GM23338 (cell line): ENCODE data around the gene KLHL21. TPM values are rescaled to one million over a fixed set of nuclear protein-coding genes. Genes with fewer than 3 reads are reported as not detected.

Source experiments
- ATAC-seq: fragments of 200-7000 bp; cut with Tn5 transposase; 3 replicates; pipeline ENCODE4 v1.9.1; 2020
- DNase-seq: peaks from one replicate; pipeline ENCODE4 v3.0.0-alpha.2; 2015; ENCODE audit warnings: low spot score
- H2AFZ ChIP-seq: fragments of 200-600 bp; sonication (generic); 2 replicates; pipeline ENCODE4 v1.8.0; 2016; ENCODE audit warnings: antibody characterized with exemption, mild to moderate bottlenecking, moderate library complexity
- H3F3A ChIP-seq: fragments of 200-600 bp; sonication (generic); replicated peaks from 2 replicates; pipeline ENCODE4 v1.8.0; 2017; ENCODE audit warnings: antibody characterized with exemption, mixed run types, low read depth
- H3K27ac ChIP-seq: fragments of 200-600 bp; sonication (generic); 2 replicates; pipeline ENCODE4 v1.6.1; 2016; ENCODE audit warnings: low read depth
- H3K27me3 ChIP-seq: fragments of 200-600 bp; sonication (generic); 2 replicates; pipeline ENCODE4 v1.8.0; 2016; ENCODE audit warnings: mild to moderate bottlenecking, mixed run types, moderate library complexity; ENCODE audit not compliant: insufficient read depth
- H3K36me3 ChIP-seq: fragments of 200-600 bp; sonication (generic); 2 replicates; pipeline ENCODE4 v1.8.0; 2016; ENCODE audit warnings: mild to moderate bottlenecking; ENCODE audit not compliant: insufficient read depth
- H3K4me1 ChIP-seq: fragments of 200-600 bp; sonication (generic); 2 replicates; pipeline ENCODE4 v1.8.0; 2016; ENCODE audit warnings: mild to moderate bottlenecking, moderate library complexity; ENCODE audit not compliant: insufficient read depth
- H3K4me2 ChIP-seq: fragments of 200-600 bp; sonication (generic); 2 replicates; pipeline ENCODE4 v1.7.1; 2017; ENCODE audit warnings: mixed run types
- H3K4me3 ChIP-seq: fragments of 200-600 bp; sonication (generic); 2 replicates; pipeline ENCODE4 v1.6.1; 2016; ENCODE audit warnings: mixed run types
- H3K79me2 ChIP-seq: fragments of 200-600 bp; sonication (generic); replicated peaks from 2 replicates; pipeline ENCODE4 v1.8.0; 2017; ENCODE audit warnings: mild to moderate bottlenecking; ENCODE audit not compliant: insufficient read depth
- H3K9me2 ChIP-seq: fragments of 200-600 bp; sonication (generic); 2 replicates; pipeline ENCODE4 v1.8.0; 2017; ENCODE audit not compliant: insufficient read depth
- H4K20me1 ChIP-seq: fragments of 200-600 bp; sonication (generic); replicated peaks from 2 replicates; pipeline ENCODE4 v1.8.0; 2017; ENCODE audit warnings: mild to moderate bottlenecking; ENCODE audit not compliant: insufficient read depth
- H3K27ac Mint-ChIP-seq: 2 replicates; pipeline ENCODE4 v1.8.0; 2020; ENCODE audit warnings: inconsistent platforms, mild to moderate bottlenecking, moderate library complexity, mixed read lengths
- H3K27me3 Mint-ChIP-seq: 3 replicates; pipeline ENCODE4 v1.8.0; 2022; ENCODE audit warnings: low read depth, mild to moderate bottlenecking, moderate library complexity, mixed read lengths, inconsistent platforms; ENCODE audit not compliant: insufficient read depth, poor library complexity
- H3K36me3 Mint-ChIP-seq: 3 replicates; pipeline ENCODE4 v1.8.0; 2021; ENCODE audit warnings: low read depth, mild to moderate bottlenecking, inconsistent platforms, moderate library complexity, mixed read lengths
- H3K4me1 Mint-ChIP-seq: 3 replicates; pipeline ENCODE4 v1.8.0; 2020; ENCODE audit warnings: mild to moderate bottlenecking, inconsistent platforms, mixed read lengths
- H3K4me3 Mint-ChIP-seq: 3 replicates; pipeline ENCODE4 v1.8.0; 2021; ENCODE audit warnings: moderate library complexity, mild to moderate bottlenecking, inconsistent platforms, mixed read lengths
- H3K9me3 Mint-ChIP-seq: 3 replicates; pipeline ENCODE4 v1.8.0; 2020; ENCODE audit warnings: moderate library complexity, mild to moderate bottlenecking, inconsistent platforms, mixed read lengths
- CTCF ChIP-seq, 2 experiments: fragments of 200-600 bp in 1 of 2; sonication (generic) in 1 of 2; conservative IDR thresholded peaks; 2 replicates each; pipeline versions ENCODE4 v1.5.1 to v1.6.1; 2016 to 2017; ENCODE audit warnings: antibody characterized with exemption in 2 of 2, low read depth in 2 of 2, mild to moderate bottlenecking in 2 of 2, moderate library complexity in 1 of 2
- EZH2 ChIP-seq: fragments of 200-600 bp; sonication (generic); IDR thresholded peaks from one replicate; pipeline ENCODE4 v1.8.0; 2017; ENCODE audit warnings: antibody characterized with exemption, mild to moderate bottlenecking, low read depth; ENCODE audit not compliant: unreplicated experiment
- EZH2phosphoT487 ChIP-seq: fragments of 200-600 bp; sonication (generic); IDR thresholded peaks from one replicate; pipeline ENCODE4 v1.8.1; 2018; ENCODE audit warnings: antibody characterized with exemption; ENCODE audit not compliant: unreplicated experiment
- JUNB ChIP-seq: IDR thresholded peaks from one replicate; pipeline ENCODE4 v1.6.1; 2016; ENCODE audit warnings: antibody characterized with exemption; ENCODE audit not compliant: unreplicated experiment
- NANOG ChIP-seq: IDR thresholded peaks from 2 replicates; pipeline ENCODE4 v1.6.1; 2016; ENCODE audit warnings: antibody characterized with exemption, borderline replicate concordance
- POLR2AphosphoS5 ChIP-seq: IDR thresholded peaks from 2 replicates; pipeline ENCODE4 v1.6.1; 2016; ENCODE audit warnings: antibody characterized with exemption, low read depth
- STAT1 ChIP-seq: IDR thresholded peaks from one replicate; pipeline ENCODE4 v1.6.1; 2016; ENCODE audit warnings: antibody characterized with exemption; ENCODE audit not compliant: unreplicated experiment
- ZNF114 ChIP-seq: fragments of 250-450 bp; sonication (Bioruptor Pico); IDR thresholded peaks from 2 replicates; pipeline ENCODE4 v1.5.0; 2020; ENCODE audit warnings: mild to moderate bottlenecking, moderate library complexity
- ZNF331 ChIP-seq: fragments of 250-450 bp; sonication (Bioruptor Pico); IDR thresholded peaks from 2 replicates; pipeline ENCODE4 v1.5.0; 2020; ENCODE audit warnings: low read depth, mild to moderate bottlenecking, moderate library complexity
- polyA plus RNA-seq: library from polyadenylated mRNA; unstranded; fragments of >200 nt; fragmentation: Nextera tagmentation; extraction: Ambion mirVana; gene quantifications from 2 replicates; pipeline ENCODE4 v1.2.1, GENCODE V29; 2016
- total RNA-seq: library from RNA; depleted of rRNA; stranded (reverse); fragments of >200 nt; shearing (Covaris generic); gene quantifications from 2 replicates; pipeline ENCODE4 v1.2.3, GENCODE V29; 2014
- TF ChIP-seq, protein P1 (sequence below): IDR thresholded peaks from one replicate; pipeline ENCODE4 v1.6.1; 2018; ENCODE audit warnings: antibody characterized with exemption; ENCODE audit not compliant: unreplicated experiment

The KLHL21 gene
- total and polyA plus RNA-seq, 2 experiments from 2014 or later = 7.3 to 35.9 TPM

DNA sequence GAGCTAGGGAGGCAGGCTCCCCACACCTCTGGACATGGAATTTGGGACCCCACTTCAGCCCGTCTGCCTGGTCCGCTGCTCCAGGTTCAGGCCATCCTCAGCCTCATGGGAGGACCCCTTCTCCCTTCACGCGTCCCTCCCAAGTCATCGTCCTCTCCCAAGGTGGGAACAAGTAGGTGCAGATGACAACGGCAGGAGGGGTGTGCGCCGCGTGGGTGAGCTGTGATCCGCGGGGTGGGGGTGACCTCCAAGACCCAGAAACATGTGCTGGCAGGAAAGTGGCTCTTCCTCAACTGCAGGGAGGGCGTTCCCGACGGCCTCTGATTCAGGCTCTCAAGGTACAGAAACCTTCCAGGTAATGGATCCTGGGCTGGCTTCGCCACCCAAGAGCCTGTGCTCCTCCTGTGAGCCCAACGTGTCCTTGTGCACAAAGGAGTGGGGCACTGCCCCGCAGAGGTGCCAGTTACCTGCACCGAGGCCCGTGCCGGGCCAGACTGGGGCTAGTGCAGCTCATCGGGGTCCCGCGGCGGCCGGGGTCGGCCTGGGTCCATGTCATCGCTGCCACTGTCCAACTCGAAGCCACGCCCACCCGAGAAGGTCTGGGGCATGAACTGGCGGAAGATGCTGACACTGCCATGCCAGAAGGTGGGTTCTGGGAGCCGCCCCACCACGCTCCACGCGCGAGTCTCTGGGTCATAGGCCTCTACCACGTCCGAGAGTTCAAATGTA, 9.6 kb downstream of the KLHL21 start (continued):
- TF ChIP-seq, protein P1, sequence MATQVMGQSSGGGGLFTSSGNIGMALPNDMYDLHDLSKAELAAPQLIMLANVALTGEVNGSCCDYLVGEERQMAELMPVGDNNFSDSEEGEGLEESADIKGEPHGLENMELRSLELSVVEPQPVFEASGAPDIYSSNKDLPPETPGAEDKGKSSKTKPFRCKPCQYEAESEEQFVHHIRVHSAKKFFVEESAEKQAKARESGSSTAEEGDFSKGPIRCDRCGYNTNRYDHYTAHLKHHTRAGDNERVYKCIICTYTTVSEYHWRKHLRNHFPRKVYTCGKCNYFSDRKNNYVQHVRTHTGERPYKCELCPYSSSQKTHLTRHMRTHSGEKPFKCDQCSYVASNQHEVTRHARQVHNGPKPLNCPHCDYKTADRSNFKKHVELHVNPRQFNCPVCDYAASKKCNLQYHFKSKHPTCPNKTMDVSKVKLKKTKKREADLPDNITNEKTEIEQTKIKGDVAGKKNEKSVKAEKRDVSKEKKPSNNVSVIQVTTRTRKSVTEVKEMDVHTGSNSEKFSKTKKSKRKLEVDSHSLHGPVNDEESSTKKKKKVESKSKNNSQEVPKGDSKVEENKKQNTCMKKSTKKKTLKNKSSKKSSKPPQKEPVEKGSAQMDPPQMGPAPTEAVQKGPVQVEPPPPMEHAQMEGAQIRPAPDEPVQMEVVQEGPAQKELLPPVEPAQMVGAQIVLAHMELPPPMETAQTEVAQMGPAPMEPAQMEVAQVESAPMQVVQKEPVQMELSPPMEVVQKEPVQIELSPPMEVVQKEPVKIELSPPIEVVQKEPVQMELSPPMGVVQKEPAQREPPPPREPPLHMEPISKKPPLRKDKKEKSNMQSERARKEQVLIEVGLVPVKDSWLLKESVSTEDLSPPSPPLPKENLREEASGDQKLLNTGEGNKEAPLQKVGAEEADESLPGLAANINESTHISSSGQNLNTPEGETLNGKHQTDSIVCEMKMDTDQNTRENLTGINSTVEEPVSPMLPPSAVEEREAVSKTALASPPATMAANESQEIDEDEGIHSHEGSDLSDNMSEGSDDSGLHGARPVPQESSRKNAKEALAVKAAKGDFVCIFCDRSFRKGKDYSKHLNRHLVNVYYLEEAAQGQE = no peak
- no peak for TF ChIP-seq JUNB
- TF ChIP-seq CTCF (conservative IDR thresholded peaks at IDR 0.05; ENCODE audit: low read depth in 2 of 2) = no peak
- TF ChIP-seq EZH2 = no peak
- no peak for TF ChIP-seq NANOG
- no peak for TF ChIP-seq STAT1

GRCh38 chr1:6592441-6592840, 10.2 kb downstream of the KLHL21 start:
- peaks cover 55% of the 10 kb centered on the region for H3K36me3 Mint-ChIP-seq
- DNase-seq (no peak), ATAC-seq (no peak)
- H3K4me1 Mint-ChIP-seq = no peaks in the 10 kb centered on the region
- Histone ChIP-seq H3K9me2 (no peaks in the 10 kb centered on the region), H3K27me3 (no peaks in the 10 kb centered on the region), H3K4me2 (no peak overlapping the region), H4K20me1 (peaks cover 38% of the 10 kb centered on the region; the same call in 1 of the 2 replicates), H3K27ac (no peak overlapping the region), H3K4me3 (no peak overlapping the region), H2AFZ (no peak overlapping the region), H3K79me2 (peaks cover 12% of the 10 kb centered on the region), H3K4me1 (no peaks in the 10 kb centered on the region), H3F3A (peaks cover 14% of the 10 kb centered on the region; the same call in 1 of the 2 replicates), H3K36me3 (peaks cover 9% of the 10 kb centered on the region; the same call in 1 of the 2 replicates)
- H3K9me3 Mint-ChIP-seq = no peaks in the 10 kb centered on the region
- H3K27me3 Mint-ChIP-seq = peaks cover 14% of the 10 kb centered on the region
- no peak overlapping the region for H3K27ac Mint-ChIP-seq
- H3K4me3 Mint-ChIP-seq = no peak overlapping the region
- TF ChIP-seq, protein P1 = no peak
- TF ChIP-seq ZNF331 (CRISPR knock-in tag) (no peak), ZNF114 (no peak), EZH2 (no peak), POLR2AphosphoS5 (no peak), EZH2phosphoT487 (no peak), CTCF (conservative IDR thresholded peaks at IDR 0.05; ENCODE audit: low read depth in 2 of 2) (no peak), NANOG (no peak), STAT1 (no peak)
